Measurements from ENCODE around the gene KRT77.

Gene KRT77

GRCh38 chr12:52726451-52726850 lies 23.1 kb upstream of the KRT77 start:
- no peak overlapping the region for H3K4me3 ChIP-seq (ENCODE audit: low read depth, low read length)

GRCh38 chr12:52724384-52724783 lies 21.1 kb upstream of the KRT77 start:
- no peak for TF ChIP-seq CTCF (IDR thresholded peaks at IDR 0.05; ENCODE audit: borderline replicate concordance, insufficient read depth, low read depth, low read length)
- H3K4me3 ChIP-seq (ENCODE audit: low read depth, low read length): no peak overlapping the region

More at GRCh38 chr12:52726451-52726850, 23.1 kb upstream of the KRT77 start:
- no peak for TF ChIP-seq CTCF (IDR thresholded peaks at IDR 0.05; ENCODE audit: borderline replicate concordance, insufficient read depth, low read depth, low read length)

- no peak overlapping the region for H3K4me3 ChIP-seq (ENCODE audit: low read depth, low read length)
- no peak for TF ChIP-seq CTCF (IDR thresholded peaks at IDR 0.05; ENCODE audit: borderline replicate concordance, insufficient read depth, low read depth, low read length)
Observed at GRCh38 chr12:52722680-52723079, 19.4 kb upstream of the KRT77 start.

- no peak overlapping the region for H3K4me3 ChIP-seq (ENCODE audit: low read depth, low read length)
- TF ChIP-seq CTCF (IDR thresholded peaks at IDR 0.05; ENCODE audit: borderline replicate concordance, insufficient read depth, low read depth, low read length): no peak
Observed at GRCh38 chr12:52721838-52722470, 18.6 kb upstream of the KRT77 start.

- no peak overlapping the region for H3K4me3 ChIP-seq (ENCODE audit: low read depth, low read length)
- no peak for TF ChIP-seq CTCF (IDR thresholded peaks at IDR 0.05; ENCODE audit: borderline replicate concordance, insufficient read depth, low read depth, low read length)
Observed at GRCh38 chr12:52720365-52720886, 17.1 kb upstream of the KRT77 start.

- TF ChIP-seq CTCF (IDR thresholded peaks at IDR 0.05; ENCODE audit: borderline replicate concordance, insufficient read depth, low read depth, low read length): no peak
- H3K4me3 ChIP-seq (ENCODE audit: low read depth, low read length): no peak overlapping the region
Observed at GRCh38 chr12:52716061-52716460, 12.7 kb upstream of the KRT77 start.

- TF ChIP-seq CTCF (IDR thresholded peaks at IDR 0.05; ENCODE audit: borderline replicate concordance, insufficient read depth, low read depth, low read length): no peak
Observed at GRCh38 chr12:52715416-52715815, 12.1 kb upstream of the KRT77 start.

More at GRCh38 chr12:52715416-52715815, 12.1 kb upstream of the KRT77 start:
- H3K4me3 ChIP-seq (ENCODE audit: low read depth, low read length): no peak overlapping the region
